NCI-H2029 treated with DMSO at 0.1 percent for 48 hours (cell line): ENCODE results near the gene RALGPS2.
"Not testable (repeated sequence)": the region's sequence is repeated elsewhere in the genome, so short reads cannot be mapped to it uniquely, and the experiment has no call there.

Experiments used
- DNase-seq: peaks from one replicate; lab custom pipeline; 2025; lab: John Stamatoyannopoulos, UW

Gene RALGPS2

GRCh38 chr1:178781533-178782330 is 56.7 kb downstream of the RALGPS2 start:
- no peak for DNase-seq

DNA sequence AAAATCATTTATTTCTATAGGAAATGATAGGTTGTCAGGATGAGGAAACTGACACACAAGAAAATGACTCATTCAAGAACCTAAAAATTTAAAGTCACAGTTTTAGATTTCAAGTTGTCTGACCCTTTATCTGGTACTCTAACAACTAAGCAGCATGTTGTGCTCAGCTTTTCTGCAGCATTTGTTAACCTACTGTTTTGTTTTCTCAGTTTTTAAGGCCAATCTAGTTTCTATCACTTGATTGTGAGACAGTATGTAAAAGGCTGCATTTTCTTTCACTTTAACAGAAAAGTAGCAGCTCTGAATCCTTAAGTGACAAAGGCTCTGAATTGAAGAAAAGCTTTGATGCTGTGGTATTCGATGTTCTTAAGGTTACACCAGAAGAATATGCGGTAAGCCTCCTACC is 59.1 kb downstream of the RALGPS2 start:
- no peak for DNase-seq

DNA sequence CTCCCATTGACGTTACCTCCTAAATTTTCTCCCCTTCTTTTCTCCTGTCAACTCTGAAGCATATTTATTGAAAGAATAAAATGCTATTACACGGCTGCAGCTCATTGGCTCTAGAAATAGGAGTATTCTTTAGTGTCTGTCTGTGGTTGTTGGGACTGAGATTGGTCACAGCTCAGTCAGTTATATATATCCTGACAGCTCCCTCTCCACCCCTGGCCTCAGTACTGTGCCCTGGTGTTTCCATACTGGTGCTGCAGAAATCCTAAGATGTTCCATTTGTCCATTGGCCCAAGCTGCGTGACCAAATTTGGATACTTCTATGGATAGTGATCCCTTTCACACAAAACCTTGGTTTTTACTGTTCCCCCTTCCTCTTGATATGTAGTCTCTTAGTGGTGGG is 67.3 kb downstream of the RALGPS2 start:
- DNase-seq, result no peak

DNA sequence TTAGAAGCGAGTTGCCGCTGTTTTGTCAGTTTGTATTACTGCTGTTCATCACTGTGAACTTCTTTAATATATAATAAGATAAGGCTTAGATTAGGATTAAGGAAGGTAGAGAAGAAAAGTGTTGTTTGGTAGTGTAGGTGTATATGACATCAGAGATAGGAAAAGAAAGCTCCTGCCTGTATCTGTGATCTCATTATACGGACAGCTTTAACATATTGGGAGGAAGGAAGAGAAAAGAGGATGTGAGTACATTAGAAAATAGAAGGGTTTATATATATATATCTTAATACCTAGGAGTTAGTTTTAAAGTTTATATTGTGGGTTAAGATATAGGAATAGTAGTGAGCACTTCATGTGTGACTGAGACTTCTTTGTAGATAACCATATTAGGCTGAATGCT is 71.0 kb downstream of the RALGPS2 start:
- DNase-seq, result no peak

GRCh38 chr1:178797590-178797989 is 72.5 kb downstream of the RALGPS2 start:
- no peak for DNase-seq

DNA sequence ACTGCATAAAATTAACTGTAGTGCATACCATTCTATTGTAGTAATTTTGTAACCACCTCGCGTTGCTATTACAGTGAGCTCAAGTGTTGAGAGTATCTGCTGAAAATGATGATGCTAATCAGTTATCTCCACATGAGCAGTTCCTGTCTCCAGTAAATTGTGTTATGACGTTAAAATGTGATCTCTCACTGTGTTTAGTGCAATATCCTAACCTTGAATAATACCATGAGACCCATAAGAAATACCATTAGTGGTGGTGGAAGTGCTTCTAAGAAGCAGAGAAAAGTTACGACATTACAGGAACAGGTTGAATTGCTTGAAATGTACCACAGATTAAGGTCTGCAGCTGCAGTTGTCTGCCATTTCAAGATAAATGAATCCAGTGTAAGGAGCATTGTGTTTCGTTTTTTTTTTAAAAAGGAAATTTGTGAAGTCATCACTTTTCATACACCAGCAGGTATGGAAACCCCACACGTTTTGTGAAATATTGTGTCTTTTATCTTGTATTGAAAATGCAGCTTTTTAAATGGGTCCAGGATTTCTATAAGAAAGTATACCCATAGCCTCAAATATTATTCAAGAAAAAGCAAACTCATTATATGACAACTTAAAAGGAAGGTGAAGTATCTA is 73.3 kb downstream of the RALGPS2 start:
- no peak for DNase-seq

DNA sequence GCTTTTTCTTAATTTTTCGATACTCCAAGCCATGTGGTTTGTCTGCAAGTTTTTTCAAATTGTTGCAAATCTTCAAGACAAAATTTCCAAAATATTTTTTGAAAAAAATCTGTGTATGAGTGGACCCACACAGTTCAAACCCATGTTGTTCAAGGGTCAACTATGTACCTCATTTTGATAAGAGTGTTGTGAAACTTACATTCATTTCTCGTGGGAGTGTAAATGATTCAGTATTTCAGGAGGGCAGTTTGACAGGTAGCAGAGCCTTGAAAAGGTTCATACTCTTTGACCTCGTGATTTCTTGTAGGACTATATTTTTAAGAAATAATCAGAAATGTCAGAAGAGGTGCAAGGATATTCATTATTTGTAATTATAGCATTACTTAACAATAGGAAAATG is 77.8 kb downstream of the RALGPS2 start:
- no peak for DNase-seq

DNA sequence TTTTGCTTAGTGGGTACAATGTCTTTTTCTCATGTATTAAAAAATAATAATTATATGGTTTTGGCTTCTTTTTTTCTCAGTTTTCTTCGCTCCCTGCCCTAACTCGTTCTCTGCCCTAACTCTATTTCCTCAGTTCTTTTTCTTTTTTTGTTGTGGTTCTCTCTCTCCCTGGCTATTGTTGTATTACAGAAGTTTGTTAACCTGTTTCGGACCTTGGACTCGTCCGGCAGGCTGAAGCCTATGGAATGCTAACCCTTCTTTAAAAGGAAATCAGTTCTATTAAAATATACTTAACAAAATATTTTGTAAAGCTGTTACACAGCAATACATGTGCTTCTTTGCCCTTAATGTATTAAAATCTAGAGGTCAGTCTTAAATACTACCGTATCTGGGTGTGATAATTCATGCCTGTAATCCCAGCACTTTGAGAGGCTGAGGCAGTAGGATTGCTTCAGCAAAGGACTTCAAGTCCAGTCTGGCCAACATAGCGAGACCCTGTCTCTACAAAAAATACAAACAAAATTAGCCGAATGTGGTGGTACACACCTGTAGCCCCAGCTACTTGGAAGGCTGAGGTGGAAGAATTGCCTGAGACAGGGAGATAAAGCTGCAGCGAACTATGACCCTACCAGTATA is 81.7 kb downstream of the RALGPS2 start:
- DNase-seq, result no peak

DNA sequence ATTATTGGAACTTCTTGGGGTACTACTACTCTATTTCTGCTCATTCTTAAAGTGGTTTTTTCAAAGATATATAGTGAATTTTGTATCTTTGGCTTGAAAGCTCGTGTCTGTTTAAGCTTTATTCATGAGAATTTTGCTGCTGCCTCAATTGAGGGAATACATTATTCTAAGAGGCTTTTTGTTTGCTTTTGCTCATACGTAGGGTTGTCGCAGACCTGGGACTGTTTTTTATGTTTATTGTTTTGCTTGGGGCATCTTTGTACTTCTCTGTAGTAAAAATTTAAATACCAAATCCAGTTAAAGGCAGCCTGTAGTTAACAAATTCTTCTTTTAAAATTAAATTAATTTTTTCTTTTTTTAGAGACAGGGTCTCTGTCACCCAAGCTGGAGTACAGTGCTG is 83.5 kb downstream of the RALGPS2 start:
- DNase-seq, result no peak

- no peak for DNase-seq
Measured at GRCh38 chr1:178810585-178810984, 85.5 kb downstream of the RALGPS2 start.

DNA sequence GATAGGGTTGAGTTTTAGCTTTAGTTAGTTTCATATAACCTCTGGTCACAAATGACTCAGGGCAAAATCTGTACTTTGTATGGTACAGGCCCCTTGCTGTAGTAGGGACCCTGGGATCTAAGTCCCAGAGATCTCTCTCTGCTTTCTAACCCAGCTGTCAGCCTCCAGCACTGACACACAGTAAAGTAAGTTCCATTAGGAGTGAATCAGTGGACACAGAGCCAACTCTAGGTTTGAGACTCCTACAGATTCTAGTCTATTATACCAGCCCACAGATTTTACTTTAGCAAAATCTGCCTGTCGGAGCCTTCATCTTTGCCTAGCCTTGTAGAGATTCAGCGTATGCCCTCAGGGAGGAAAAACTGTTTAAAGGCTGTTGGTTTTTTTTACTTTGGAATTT is 93.4 kb downstream of the RALGPS2 start:
- no peak for DNase-seq

GRCh38 chr1:178819123-178819522 is 94.1 kb downstream of the RALGPS2 start:
- no peak for DNase-seq

GRCh38 chr1:178821134-178821866 is 96.3 kb downstream of the RALGPS2 start:
- no peak for DNase-seq

GRCh38 chr1:178825167-178825566 is 100.1 kb downstream of the RALGPS2 start:
- no peak for DNase-seq

DNA sequence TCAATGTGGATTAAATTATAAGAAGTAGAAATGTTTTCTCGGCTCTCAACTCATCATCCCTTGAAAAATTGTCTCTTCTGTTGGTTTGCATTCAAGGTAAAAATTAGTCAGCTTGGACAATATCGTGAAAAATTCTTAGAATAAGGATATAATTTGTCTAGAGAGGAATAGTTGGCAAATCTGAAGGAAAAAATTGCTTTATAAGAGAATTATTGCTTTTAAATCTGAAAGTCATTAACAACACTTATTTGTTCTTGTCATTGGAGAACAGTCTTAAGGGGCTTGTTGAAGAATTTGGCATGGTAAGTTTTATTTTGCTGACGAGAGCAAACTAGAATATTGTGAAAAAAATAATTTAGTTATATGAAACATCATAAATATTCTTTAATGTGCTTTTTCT is 119.4 kb downstream of the RALGPS2 start:
- no peak for DNase-seq

GRCh38 chr1:178846306-178846705 is 121.3 kb downstream of the RALGPS2 start:
- no peak for DNase-seq

DNA sequence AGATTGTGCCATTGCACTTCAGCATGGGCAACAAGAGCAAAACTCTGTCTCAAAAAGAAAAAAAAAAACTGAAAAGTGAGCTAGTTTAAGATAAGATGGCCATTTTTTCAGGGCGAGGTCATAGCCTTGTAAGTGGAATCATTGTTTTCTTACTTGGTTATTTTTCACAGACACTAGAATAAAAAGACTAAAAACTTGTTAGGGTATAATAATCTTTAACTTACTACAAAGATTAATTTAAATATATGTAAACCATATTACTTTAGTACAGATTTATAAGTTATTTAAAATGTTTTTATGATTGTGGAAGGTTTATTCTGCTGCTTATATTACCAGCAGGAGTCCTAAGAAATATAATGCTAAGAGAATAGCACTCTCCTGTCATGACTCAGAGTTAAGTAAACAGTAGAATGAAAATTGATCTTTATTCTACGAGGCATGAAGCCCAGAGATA is 122.4 kb downstream of the RALGPS2 start:
- no peak for DNase-seq

GRCh38 chr1:178847919-178848318 is 122.9 kb downstream of the RALGPS2 start:
- not testable (repeated sequence) for DNase-seq

DNA sequence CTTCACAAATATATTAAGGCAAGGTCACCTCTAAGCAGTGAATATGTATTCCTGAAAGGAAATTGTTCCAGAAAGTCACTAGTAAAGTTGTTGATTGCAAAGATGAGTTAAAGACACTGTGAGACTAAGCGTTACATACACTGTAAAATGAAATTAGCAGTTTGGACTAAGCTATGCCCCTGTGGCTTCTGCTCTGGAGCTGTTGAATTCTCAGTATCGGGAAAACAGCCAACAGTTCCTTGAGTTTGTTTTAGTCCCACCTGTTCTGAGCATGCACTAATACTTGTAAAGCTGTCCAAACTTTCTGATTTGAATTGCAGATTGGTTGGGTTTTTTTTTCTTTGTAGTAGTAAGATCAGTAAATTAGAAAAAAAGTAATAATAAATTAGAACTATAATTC is 124.9 kb downstream of the RALGPS2 start:
- DNase-seq, result no peak

DNA sequence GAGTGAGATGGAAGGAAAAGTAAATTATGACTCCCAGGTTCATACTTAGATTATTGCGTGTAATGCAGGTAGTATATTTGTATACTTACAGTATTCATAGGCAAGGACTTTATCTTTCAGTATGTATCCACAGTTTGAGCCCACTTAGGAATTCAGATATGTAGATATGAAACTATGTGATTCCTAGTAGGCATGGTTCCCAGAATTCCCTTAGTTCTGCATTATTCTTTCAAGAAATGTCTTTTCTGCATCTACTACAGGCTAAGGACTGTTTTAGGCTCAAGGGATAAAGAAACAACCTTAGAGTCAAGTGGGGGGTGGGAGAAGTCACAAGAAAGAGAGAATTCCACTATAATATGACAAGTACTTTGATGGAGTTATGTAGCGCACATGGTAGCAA is 132.1 kb downstream of the RALGPS2 start:
- DNase-seq, result no peak

GRCh38 chr1:178862416-178862815 is 137.4 kb downstream of the RALGPS2 start:
- no peak for DNase-seq

DNA sequence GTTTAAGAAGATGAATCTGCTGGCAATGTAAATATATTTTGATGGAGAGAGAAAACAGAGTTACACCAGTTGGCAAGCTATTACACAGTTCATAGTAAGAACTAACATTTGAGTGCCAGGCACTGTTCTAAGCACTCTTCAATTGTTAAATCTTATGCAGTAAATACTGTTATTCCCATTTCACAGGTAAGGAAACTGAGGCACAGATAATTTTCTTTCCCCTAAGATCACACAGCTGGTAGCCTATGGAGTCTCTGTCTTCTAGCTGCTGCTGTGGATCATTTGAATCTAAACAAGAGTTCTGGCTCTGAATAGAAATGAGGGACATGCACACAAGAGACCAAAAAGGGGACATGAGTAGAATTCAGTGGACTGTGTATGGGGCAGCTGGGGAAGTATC is 137.8 kb downstream of the RALGPS2 start:
- no peak for DNase-seq

- no peak for DNase-seq
Measured at GRCh38 chr1:178864326-178864725, 139.3 kb downstream of the RALGPS2 start.
